ENCODE results near the gene SH3BP5. TPM values are rescaled to one million over a fixed set of nuclear protein-coding genes. Genes with fewer than 3 reads are reported as not detected.

The SH3BP5 gene
- total and polyA plus RNA-seq, 12 donors: 119 to 1,158 (median 180) TPM

DNA sequence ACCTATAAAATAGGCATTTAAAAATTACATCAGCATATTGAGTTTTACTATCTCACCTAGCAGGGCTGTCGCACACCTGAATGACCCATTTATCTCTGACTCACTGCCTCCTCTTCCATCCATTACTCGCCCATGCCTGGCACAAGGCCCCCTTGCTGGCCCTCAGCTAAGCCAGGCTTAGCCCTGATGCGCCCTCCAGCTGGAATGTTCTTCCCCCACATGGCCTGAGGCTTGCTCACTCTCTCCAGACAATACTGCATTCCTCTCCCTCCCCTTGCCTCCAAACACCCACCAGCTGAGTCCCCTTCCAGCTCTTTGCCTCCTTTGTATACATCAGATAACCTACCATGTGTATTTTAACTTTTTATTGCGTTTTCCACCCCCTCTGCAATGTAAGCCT, 7.2 kb downstream of the SH3BP5 start:
- DNase-seq: peak in 4 of 7 donors; percentile 49 to 76 (median 57)
- Histone ChIP-seq H3K4me1 (replicated peaks in 1 of 2) (peaks cover 66 to 98% of the 10 kb centered on the region in 2 donors), H3K27ac (peak overlapping the region; percentile 53 to 100 (median 98)), H3K36me3 (replicated peaks in 1 of 2) (peaks cover 0 to 32% of the 10 kb centered on the region in 2 donors), H3K27me3 (no peaks in the 10 kb centered on the region), H3K4me3 (peak overlapping the region in 1 of 4 donors; percentile 14), H3K9me3 (replicated peaks in 1 of 3) (no peaks in the 10 kb centered on the region)
- intact Hi-C loops (cut with DNase I): no loop called here
- TF ChIP-seq, protein P1, sequence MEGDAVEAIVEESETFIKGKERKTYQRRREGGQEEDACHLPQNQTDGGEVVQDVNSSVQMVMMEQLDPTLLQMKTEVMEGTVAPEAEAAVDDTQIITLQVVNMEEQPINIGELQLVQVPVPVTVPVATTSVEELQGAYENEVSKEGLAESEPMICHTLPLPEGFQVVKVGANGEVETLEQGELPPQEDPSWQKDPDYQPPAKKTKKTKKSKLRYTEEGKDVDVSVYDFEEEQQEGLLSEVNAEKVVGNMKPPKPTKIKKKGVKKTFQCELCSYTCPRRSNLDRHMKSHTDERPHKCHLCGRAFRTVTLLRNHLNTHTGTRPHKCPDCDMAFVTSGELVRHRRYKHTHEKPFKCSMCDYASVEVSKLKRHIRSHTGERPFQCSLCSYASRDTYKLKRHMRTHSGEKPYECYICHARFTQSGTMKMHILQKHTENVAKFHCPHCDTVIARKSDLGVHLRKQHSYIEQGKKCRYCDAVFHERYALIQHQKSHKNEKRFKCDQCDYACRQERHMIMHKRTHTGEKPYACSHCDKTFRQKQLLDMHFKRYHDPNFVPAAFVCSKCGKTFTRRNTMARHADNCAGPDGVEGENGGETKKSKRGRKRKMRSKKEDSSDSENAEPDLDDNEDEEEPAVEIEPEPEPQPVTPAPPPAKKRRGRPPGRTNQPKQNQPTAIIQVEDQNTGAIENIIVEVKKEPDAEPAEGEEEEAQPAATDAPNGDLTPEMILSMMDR (IDR thresholded peaks at IDR 0.05): no peak
- WGBS, 4 donors: 43 to 47% (median 45%) methylated on average over 4 of the region's 4 CpGs

DNA sequence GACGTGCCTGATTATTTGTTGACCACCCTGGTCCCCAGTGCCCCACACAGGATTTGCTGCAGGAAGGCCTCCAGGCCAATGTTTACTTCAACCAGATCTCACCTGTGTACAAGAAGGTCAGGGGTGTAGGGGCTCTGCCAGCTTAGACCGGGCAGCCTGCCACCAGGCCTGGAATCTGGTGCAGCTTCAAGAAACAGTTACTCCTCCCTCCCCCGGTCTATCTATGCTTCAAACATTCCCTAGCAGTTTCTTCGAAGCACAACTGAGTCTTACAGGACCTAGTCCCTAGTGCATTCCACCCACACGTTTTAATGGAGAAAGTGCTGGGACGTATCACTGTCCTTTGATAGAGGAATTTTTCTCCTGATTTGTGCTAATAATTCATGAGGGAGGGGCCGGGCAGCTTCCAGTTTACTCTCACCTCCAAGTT, 8.0 kb downstream of the SH3BP5 start:
- WGBS, 4 donors: 24 to 31% (median 26%) methylated on average over 6 to 7 of the region's 7 CpGs
- peak; percentile 46 to 81 (median 70) for DNase-seq
- peaks cover 68 to 98% of the 10 kb centered on the region in 2 donors for H3K4me1 ChIP-seq (replicated peaks in 1 of 2)
- peak overlapping the region in 4 of 5 donors; percentile 72 to 100 (median 98) for H3K27ac ChIP-seq
- intact Hi-C loops (cut with DNase I): no loop called here
- no peak overlapping the region for H3K4me3 ChIP-seq
- peaks cover 0 to 24% of the 10 kb centered on the region in 2 donors for H3K36me3 ChIP-seq (replicated peaks in 1 of 2)
- H3K9me3 ChIP-seq (replicated peaks in 1 of 3): no peaks in the 10 kb centered on the region
- no peaks in the 10 kb centered on the region for H3K27me3 ChIP-seq
- no peak for TF ChIP-seq POLR2A (IDR thresholded peaks at IDR 0.05)
- TF ChIP-seq, protein P1 (IDR thresholded peaks at IDR 0.05): no peak

DNA sequence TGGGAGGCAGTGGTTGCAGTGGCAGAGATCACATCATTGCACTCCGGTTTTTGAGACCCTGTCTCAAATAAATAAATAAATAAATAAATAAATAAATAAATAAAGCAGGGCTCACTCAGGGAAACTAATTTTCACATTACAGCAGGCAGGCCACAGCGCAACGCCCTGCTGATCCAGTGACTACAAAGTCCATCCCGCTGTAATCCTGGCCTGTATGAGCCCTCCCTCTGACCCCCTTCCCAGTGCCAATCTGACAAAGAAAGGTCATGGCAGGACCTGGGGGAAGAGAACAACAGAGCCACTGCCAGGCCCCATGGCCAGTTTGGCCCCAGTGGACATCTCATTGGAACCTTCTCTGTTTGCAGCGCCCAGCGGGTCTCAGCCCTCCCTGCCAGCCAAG, 9.3 kb downstream of the SH3BP5 start:
- Histone ChIP-seq H3K4me1 (replicated peaks in 1 of 2) (peaks cover 68 to 98% of the 10 kb centered on the region in 2 donors), H3K27ac (peak overlapping the region in 4 of 5 donors; percentile 18 to 100 (median 98)), H3K27me3 (no peaks in the 10 kb centered on the region), H3K4me3 (no peak overlapping the region), H3K9me3 (replicated peaks in 1 of 3) (no peaks in the 10 kb centered on the region), H3K36me3 (replicated peaks in 1 of 2) (peaks cover 0 to 14% of the 10 kb centered on the region in 2 donors)
- 81 to 88% (median 84%) methylated on average over 4 to 6 of the region's 6 CpGs for WGBS, 4 donors
- TF ChIP-seq POLR2A (IDR thresholded peaks at IDR 0.05): no peak
- TF ChIP-seq, protein P1 (IDR thresholded peaks at IDR 0.05): no peak
- intact Hi-C loops (cut with DNase I): no loop called here
- peak in 1 of 7 donors; percentile 56 for DNase-seq

DNA sequence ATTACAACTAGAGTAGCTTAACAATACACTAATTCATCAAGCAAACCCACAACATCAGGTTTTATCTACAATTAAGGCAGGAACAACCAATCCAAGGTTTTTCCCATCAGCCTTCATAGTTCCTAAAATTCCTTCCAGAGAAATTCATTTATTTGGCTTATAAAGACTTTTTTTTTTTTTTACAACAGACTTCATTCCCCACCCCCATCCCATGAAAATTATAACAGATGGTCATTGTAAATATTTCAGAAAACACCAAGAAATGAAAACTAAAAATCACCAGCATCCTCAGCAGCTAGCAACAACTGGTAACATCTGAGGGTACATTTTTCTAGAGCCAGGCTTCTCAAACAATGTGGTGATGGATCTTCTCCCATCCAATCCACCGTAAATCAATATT, 11.0 kb downstream of the SH3BP5 start:
- H3K4me1 ChIP-seq (replicated peaks in 1 of 2): peaks cover 64 to 98% of the 10 kb centered on the region in 2 donors
- no peak for DNase-seq
- no peak overlapping the region for H3K4me3 ChIP-seq
- intact Hi-C loops (cut with DNase I): no loop called here
- peaks cover 0 to 8% of the 10 kb centered on the region in 2 donors for H3K36me3 ChIP-seq (replicated peaks in 1 of 2)
- 91 to 95% (median 93%) methylated on average over 1 of the region's 1 CpG for WGBS, 4 donors
- H3K27ac ChIP-seq: peak overlapping the region in 4 of 5 donors; percentile 57 to 100 (median 93)
- no peaks in the 10 kb centered on the region for H3K9me3 ChIP-seq (replicated peaks in 1 of 3)
- TF ChIP-seq, protein P1 (IDR thresholded peaks at IDR 0.05): no peak
- TF ChIP-seq POLR2A (IDR thresholded peaks at IDR 0.05): no peak
- H3K27me3 ChIP-seq: no peaks in the 10 kb centered on the region

Data from adrenal gland (tissue), 12 donors.